Activated CD4-positive, alpha-beta T cell treated with anti-CD3 and anti-CD28 coated beads for 1 hour (primary cell): Measurements from ENCODE around the gene PPM1M.

ENCODE experiments used
- DNase-seq: peaks from one replicate; pipeline ENCODE4 v3.0.0-alpha.2; 2020

The PPM1M gene

DNA sequence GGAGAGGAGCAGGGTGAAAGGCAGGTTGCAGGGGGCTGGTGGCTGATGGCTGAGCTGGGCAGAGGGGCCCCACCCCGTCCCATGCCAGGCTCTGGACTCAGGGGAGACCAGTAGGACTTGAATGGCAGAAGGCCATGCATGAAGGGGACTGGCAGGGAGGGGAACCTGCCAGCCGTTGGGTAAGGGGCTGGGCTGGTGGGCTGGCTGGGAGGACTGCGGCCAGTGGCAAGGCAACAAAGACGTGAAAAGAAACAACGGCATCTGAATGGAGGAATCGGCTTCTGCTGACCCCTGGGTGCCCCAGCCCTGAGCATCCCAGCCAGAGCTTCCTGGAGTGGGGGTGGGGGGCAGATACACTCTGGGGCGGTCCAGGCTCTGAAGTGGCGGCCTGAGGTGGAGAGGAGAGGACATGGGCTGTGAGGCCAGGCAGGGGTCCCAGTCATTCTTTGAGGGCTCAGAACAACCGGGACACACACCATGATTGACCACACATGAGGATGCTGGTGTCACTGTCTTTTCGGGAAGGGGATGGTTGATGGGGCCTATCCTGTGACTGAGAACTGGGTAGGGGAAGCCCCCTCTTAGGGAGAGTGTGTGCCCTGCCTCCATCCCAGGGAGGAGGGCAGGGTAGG, 53.8 kb downstream of the PPM1M start:
- no peak for DNase-seq
